ENCODE measurements around the gene HHAT.

The HHAT gene

DNA sequence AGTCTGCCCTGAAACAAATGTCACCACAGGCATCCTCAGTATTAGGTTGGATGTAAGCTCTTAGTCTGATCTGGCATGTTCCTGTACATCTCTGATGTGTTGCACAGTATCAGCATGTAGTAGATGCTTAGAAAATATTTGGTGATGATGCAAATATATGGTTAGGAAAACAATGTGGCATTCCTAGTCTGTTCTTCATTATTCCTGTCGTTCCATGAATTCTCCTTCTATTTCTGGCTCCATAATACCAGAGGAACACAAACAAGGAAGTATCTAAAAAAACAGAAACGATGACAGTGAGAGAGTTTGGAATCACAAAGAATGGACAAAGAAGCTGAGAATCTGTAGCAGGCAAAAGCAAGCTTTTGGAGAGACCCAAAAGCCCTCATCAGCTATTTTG is 236.6 kb downstream of the HHAT start:
- no peak for DNase-seq

DNA sequence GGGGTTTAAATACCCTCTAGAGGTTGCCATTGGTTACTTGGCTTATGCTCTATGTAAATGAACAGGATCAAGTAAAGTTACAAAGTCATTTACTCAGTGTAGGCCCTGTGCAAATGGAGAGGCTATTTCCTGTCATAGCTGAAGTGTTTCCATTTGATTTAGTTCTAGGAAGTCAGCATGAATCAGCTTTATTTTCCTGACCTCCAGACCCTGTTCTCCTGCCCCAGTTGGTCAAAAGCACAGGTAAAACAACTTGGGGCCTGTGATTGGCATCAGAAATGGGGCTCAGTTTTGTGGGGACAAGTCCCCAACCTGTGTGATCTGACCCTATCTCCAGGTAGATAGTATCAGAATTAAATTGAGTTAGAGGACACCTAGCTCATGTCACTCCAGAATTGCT is 239.9 kb downstream of the HHAT start:
- DNase-seq = no peak

DNA sequence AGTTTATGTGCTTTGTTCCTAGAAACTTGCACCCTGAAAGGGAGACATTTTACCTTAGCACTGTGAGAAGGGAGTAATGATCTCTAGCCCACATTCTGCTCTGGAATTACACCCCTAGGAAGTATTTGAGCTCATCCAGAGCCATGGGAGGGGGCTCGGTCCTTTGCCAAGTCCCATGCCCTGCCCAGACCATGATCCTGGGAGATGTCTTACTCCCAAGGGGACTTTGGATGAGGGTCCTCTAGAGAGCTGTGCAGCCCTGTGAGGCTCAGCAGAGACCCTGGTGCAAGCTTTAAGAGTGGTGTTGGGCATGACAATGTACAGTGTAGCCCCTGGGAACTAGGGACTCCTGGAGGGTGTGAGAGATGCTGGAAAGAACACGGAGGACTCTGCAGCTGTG is 241.4 kb downstream of the HHAT start:
- no peak for DNase-seq

DNA sequence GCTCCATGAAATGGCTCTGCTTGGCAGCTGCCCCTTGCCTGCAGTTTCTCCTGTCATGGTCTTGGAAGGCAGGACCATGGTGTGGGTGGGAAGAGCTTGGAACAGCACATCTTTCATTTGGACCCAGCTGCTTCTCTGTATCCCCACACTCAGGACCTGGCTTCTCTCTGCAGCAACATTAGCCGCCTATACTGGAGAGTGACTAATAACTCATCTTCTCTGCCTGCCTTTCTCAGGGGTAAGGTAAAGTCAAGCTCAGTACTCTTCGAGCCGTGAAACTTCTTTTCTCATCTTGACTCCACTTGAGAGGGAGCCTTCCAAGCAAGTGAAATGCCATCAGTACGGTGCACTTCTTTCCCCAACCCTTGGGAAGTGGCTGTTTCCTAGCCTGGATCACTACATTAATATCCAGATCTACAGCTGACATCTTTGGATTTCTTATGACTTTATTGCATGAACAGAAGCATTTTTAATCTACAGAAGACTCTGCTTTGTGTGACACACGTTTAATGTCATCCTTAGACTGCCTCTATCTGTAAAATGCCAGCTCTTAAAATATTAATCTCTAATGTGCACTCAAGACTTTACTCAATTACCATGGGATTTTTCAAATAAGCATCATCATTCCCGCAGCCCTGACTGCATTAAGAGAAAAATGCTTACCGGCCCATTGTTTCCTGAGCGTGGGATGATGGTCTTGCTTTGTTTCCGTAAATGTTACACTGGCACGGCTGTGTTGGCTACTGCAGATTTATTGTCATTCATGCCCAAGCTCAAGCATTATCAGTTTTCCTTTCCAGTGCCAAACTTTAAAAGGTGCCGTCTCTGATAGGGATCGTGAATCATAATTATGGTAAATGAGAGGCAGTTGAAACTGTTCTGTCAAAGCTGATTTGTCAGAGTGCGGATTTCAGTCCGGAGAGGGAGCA is 242.9 kb downstream of the HHAT start:
- DNase-seq = no peak

DNA sequence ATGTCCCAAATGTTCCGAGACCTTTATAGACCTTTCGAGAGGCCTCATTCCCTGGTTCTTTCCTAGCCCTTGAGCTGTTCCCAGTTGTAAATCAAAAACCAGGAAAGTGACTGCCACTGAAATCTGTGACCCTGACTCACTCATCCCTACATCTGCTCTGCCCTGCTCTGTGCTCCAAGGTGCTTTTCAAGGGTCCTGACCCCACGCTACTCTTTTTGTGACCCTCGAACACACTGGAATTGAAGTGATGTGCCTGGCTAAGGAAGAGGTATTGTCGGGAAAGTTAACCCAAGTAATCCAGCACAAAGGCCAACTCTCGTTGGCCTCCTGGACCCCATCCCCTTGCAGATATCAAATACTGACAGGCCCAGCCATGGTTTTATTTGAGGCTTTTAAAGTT is 244.4 kb downstream of the HHAT start:
- no peak for DNase-seq

DNA sequence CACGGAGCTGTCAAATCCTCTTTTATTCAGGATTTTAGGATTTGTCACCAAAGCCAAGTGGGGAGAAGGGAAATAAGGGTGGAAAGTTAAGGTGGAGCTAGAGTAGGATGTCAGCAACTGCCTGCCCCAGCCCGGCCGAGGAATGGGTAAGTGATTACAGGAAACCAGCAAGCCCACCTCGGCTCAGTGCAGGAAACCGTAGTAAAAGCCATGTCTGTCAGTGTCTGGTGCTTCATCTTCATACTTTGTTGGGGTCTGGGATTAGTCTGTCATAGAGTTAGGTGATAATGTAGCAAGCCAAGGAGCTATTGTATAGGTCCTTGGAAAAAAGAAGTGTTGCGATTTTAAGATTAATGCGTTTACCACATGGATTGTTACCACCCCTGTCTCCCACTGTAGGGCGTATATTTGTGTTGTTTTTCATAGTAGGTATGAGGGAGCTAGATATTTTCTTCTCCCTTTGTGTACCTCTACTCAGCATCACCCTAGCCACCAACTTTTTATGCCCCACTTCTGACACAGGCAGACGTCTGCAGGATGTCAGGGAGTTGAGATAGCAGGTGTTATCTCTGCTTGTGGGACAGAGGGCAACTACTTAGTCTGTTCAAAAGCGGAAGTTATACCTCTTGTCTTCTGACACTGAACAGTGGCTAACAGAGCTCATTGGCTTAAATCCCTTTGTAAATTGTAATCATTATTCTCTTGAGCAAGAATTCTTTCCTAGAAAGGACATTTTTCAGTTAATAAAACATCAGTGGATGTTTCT is 253.7 kb downstream of the HHAT start:
- no peak for DNase-seq

DNA sequence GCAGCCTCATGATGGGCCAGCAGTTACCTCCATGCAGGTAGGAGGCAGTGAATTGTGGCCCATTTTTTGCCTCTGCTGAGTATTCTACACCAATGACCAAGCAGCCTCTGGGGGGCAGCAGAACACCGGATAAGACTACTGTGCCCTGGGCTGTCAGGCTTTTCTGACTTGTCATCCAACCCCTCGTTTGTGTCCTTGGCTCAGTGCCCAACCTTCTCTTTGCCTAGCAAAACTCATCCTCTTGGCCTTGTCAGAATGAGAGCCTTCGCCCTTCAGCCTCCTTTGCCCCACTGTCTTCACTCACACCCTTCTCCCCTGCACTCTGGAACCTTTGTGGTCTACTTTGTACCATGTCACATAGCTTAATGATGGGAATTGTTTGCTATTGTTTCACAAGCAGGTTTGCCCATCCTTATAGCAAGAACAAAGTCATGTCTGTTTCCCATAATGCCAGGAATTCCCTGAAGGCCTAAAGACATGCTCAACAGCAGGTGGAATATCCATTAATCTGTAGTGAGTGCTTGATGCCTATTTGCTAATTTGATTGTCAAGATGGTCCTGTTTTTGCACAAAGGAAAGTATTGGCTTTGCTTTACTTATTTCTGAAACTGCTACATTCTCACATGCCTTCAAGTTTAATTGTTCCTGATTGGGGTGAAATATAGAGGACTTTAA is 255.9 kb downstream of the HHAT start:
- peak; percentile 49 for DNase-seq

DNA sequence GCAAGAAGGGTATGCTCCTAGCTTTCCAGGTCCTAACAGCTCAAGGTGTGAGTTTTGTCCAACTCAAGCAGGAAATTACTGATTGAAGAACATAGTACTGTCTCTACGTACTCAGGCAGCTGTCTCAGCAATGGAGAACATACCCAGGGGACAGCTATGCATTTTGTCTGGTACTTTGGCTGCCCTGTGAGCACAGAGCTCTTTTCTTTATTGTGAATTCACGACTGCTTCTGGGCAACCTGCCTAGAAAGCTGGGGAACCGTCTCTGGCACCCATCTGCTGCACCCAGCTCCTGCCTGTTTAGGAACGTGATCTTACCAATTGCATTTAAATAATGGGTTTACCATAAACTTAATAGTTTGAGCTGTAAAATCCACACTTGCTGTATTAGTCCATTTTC is 258.1 kb downstream of the HHAT start:
- DNase-seq = no peak

DNA sequence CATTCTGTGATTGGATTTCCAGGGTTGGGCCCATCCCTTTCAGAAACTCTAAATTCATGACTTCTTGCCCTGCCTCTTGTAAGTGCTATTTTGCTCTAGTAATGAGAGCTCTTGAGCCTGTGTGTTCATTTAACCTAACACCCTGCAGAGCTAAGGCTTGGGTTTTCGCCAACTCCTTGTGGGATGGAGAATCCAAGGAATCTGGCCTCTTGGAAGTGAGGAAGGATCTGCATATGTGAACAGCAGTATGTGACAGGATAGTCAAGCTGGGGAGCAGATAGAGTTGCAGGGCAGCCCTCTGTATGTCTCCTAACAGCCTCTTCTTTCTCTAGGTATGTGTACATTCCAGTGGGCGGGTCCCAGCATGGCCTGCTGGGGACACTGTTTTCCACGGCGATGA is 258.9 kb downstream of the HHAT start:
- DNase-seq = no peak

DNA sequence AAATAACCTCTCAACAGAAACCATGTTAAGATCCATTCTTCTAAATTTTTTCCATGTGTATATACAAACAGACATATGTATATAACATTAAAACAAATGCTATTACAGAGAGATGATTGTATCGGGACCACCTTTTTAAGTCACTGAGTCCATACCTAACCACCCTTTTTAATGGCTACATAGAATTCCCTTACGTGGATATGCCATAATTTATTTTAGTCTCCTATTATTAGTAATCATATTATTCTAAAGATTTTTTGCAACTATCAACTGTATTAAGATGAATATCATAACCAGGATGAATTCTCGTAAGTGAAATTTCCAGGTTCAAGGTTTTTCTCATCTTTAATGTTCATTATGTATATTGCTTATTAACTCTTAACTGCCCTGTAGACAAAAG is 259.7 kb downstream of the HHAT start:
- DNase-seq = no peak

DNA sequence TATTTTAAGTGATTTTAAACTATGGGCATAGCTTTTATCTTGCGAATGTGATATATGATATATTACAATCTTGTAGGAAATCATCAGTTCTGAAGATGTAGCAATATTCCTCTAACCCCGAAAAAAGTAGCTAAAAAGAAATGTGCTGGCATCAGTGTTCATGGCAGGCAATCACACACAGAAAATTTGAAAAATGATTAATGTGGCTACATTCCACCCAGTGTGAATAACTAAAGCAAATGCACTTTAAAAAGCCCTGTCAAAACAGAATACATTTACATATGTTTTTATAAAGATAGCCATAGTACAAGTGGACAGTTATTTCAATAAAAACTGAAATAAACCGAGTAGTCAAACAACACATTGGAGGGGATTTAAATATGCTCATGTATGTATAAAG is 260.2 kb downstream of the HHAT start:
- DNase-seq = no peak

DNA sequence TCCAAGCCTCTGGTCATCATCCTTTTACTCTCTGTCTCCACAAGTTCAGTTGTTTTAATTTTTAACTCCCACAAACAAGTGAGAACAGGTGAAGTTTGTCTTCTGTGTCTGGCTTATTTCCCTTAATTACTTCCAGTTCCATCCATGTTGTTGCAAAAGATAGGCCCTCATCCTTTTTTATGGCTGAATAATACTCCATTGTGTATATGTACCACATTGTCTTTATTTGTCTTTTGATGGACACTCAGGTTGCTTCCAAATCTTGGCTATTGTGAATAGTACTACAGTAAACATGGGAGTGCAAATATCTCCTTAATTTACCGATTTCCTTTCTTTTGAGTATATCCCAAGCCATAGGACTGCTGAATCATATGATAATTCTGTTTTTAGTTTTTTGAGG is 262.5 kb downstream of the HHAT start:
- DNase-seq = no peak

DNA sequence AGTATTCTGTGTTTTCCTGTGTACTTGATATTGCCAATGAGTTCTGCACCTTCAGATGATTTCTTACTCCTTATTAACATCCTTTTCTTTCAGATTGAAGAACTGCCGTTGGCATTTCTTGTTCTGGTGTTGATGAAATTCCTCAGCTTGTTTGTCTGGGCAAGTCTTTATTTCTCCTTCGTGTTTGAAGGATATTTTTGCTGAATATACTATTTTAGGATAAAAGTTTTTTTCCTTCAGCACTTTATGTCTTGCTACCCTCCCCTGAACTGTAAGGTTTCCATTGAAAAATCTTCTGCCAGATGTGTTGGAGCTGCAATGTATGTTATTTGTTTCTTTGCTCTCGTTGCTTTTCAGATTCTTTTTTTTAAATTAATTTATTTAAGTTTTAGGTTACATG is 265.9 kb downstream of the HHAT start:
- DNase-seq = no peak

DNA sequence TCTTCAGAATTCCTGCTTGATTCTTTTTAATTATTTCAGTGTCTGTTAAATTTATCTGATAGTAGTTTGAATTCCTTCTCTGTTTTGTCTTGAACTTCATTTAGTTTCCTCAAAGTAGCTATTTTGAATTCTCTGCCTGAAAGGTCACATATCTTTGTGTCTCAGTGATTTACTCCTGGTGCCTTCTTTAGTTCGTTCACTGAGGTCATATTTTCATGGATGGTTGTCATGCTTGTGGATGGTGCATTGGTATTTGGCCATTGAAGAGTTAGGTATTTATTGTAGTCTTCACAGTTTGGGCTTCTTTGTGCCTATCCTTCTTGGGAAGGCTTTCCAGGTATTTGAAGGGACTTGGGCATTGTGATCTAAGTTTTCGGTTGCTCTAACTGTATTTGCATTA is 267.9 kb downstream of the HHAT start:
- no peak for DNase-seq

DNA sequence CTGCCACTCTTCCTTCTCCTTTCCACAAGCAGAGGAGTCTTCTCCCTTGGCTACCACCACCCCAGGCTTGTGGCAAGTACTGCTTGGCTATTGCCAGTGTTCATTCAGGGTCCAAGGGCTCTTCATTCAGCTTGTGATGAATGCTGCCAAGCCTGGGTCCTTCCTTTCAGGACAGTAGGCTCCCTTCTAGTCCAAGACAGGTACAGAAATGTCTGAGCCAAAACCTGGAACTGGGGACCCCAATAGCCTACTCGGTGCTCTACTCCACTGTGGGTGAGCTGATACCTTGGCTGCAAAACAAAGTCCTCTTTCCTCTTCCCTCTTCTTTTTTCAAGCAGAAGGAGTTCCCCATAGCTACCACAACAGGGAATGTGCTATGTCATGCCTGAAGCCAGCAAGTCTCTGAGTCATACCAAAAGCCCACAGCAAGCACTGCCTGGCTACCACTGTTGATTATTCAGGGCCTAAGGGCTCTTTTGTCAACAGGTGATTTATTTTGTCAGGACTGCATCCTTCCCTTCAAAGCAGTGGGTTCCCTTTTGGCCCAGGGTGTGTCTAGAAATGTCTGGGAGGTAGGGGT is 268.9 kb downstream of the HHAT start:
- DNase-seq = no peak

DNA sequence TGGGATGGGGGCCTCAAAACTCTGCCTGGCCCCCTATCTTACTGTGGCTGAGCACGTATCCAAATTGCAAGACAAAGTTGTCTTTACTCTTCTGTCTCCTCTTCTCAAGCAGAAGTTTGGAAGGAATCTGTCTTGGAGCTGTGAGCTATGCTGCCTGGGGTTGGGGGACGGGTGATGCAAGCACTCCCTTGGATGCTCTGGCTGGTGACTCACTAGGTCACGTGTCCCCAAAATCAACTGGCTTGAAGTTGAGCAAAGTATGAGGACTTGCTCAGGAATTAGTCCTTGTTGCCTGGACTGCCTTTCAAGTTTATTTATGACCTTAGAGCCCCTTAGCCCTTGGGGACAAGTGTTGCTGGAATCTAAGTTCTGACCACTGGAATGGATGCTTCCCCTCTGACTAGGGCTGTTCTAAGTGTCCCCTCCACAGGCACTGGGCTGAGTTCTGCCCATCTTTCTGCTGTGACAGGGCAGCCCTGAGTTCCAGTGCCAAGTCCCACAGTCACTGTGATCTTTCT is 269.5 kb downstream of the HHAT start:
- no peak for DNase-seq

DNA sequence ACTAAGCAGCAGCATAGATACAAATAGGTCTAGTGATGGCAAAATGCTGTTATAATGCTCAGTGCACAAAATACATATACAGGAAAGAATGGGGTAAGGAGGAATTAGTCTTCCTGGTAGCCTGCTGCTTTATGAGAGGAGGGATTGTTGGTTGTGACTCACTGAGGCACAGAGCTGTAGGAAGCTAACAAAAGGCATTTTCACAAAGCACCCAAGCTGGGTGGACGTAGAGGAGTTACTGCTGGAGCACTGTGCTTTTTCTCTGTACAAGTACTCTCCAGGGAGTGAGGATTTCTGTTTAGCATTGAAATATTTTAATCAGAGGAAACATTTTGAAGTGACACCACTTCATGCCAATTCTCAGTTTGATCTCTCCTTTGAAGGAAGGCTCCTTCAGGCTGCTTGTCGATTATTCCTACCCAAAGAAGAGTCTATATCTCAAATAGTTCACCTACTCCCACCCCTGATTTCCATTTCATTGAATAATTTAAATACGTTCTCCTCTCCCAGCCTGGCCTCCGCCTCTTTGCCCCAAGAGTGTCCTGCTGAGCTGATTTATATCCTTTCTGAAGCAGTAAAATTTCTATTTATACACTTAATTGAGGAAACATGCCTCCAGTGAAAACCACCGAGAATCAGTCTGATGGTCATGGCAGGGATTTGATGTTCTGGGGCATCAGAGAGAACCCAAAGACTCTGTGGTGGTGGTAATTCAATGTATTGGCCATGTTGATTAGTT is 271.9 kb downstream of the HHAT start:
- DNase-seq = no peak

DNA sequence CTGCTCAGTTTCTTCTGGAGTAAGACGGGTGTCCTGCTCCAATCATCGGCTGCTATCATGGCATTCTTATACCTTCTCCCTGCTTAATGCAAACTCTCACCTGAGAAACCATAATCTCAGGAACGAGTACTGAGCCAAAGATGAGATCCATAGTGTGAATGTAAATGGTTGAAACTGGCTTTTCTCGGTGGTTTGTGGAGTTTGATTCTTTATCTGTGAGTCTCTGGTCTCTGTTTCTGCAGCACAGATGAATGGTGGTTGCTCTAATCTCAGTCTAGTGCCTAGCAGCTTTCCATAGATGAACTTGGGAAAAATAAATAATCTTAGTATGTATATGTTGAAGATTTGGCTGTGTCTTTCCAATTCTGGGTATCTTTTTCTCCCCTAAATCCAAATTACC is 274.4 kb downstream of the HHAT start:
- no peak for DNase-seq

DNA sequence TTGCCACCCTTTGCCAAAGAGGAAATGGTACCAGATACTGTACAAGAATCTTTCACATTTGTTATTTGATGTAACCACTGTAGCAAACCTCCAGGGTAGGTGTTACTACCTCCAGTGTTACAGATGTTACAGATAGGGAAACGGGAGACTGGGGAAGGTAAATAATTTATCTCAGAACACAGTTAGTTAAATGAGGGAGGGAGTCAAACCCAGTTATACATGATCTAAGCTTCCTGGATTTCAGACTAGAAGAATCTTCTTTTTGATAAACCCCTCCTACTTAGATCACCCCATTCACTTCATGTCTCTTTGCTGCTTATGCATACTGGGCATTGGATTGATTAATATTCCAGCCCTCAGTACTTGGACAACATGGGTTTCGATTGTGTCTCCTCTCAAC is 276.4 kb downstream of the HHAT start:
- DNase-seq = no peak

DNA sequence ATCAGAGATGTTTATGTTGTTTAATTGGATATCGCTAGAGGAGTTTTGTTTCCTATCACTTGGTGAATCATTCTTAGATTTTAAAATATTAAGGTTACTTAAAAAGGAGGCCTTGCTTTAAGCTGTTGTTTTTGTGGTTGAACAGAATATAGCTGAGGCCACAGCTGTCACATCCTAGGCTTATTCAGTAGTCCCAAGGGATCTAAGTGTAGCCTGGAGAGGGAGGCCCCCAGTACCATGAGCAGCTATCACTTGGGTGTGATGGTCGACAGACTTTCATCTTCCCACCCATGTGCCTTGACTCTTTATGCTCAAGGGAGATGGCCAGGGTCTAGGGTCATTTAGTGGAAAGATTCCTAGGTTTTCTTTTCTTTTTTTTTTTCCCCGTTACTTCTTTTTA is 278.7 kb downstream of the HHAT start:
- no peak for DNase-seq

DNA sequence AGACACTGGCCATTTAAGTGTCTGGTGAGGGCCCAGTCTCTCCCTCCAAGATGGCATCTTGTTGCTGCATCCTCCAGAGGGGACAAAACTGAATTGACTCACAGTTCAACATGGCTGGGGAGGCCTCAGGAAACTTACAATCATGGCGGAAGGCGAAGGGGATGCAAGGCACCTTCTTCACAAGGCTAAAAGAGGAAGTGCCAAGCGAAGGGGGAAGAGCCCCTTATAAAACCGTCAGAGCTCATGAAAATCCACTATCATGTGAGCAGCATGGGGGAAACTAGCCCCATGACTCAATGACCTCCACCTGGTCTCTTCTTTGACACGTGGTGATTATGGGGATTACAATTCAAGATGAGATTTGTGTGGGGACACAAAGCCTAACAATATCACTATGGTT is 280.1 kb downstream of the HHAT start:
- DNase-seq = no peak

DNA sequence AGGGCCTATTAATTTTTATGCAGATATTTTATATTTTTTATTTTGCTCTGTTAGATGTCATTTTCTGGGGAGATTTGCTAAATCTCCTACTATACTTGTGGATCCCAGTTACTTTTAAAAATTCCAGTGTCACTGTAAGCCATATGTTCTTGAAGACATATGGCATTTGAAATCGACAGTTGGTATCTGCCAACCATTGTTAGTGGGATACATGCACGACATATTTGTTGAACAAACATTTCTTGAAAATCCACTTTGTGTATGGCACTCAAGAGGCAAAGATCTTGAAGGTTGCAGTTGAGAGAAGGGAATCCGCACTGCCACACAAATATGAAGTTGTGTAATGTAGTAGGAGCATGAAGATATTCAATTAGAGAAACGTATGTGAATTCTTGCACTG is 287.7 kb downstream of the HHAT start:
- no peak for DNase-seq

Data from CD4-positive, alpha-beta T cell treated with Interleukin-12 subunit alpha and Interleukin-12 subunit beta, for 1 hour (primary cell).